ENCODE measurements around the gene PAK5.

The PAK5 gene

GRCh38 chr20:9496155-9496554 lies 342.7 kb downstream of the PAK5 start:
- no peak for DNase-seq (ENCODE audit: low spot score)

- no peak for DNase-seq (ENCODE audit: low spot score)
Measured at GRCh38 chr20:9495701-9496100, 343.2 kb downstream of the PAK5 start.

- no peak for DNase-seq (ENCODE audit: low spot score)
Measured at GRCh38 chr20:9493803-9494202, 345.1 kb downstream of the PAK5 start.

GRCh38 chr20:9492067-9492466 lies 346.8 kb downstream of the PAK5 start:
- no peak for DNase-seq (ENCODE audit: low spot score)

GRCh38 chr20:9491324-9491723 lies 347.6 kb downstream of the PAK5 start:
- no peak for DNase-seq (ENCODE audit: low spot score)

- DNase-seq (ENCODE audit: low spot score) = no peak
Measured at GRCh38 chr20:9490631-9491030, 348.2 kb downstream of the PAK5 start.

- DNase-seq (ENCODE audit: low spot score) = no peak
Measured at GRCh38 chr20:9490161-9490560, 348.7 kb downstream of the PAK5 start.

GRCh38 chr20:9488063-9488462 lies 350.8 kb downstream of the PAK5 start:
- DNase-seq (ENCODE audit: low spot score) = no peak

Data from SK-N-DZ (cell line).